GM18505 (cell line): ENCODE results near the gene VPS8.
"Not testable (repeated sequence)": the region's sequence is repeated elsewhere in the genome, so short reads cannot be mapped to it uniquely, and the experiment has no call there.

Source experiments
- ATAC-seq: cut with Tn5 transposase; IDR thresholded peaks from one replicate; pipeline ENCODE4 v1.9.1; 2021; ENCODE audit not compliant: unreplicated experiment
- POLR2A ChIP-seq: IDR thresholded peaks from 4 replicates; pipeline ENCODE4 v1.6.1; 2011; ENCODE audit warnings: borderline replicate concordance; ENCODE audit not compliant: insufficient read depth, insufficient read length; ENCODE audit errors: extremely low read depth

Gene VPS8

DNA sequence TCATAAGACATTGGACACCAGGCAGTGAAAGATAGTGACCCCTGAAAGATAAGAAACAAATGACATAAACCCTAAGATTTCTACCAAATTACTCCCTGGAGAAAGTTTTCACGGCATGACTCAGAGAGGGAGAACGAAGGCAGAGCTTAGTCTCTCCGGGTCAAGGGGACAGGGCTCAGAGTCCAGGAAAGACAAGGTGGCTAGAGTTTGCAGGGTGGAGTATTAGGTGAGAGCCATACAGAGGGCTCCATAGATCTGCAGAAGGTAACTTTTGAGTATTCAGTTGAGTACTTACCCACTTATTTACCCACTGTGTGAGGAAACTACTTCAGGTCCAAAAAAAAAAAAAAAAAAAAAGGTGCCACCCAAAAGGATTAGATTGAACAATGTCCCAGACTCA is 197.7 kb downstream of the VPS8 start:
- no peak for ATAC-seq
- no peak for TF ChIP-seq POLR2A

DNA sequence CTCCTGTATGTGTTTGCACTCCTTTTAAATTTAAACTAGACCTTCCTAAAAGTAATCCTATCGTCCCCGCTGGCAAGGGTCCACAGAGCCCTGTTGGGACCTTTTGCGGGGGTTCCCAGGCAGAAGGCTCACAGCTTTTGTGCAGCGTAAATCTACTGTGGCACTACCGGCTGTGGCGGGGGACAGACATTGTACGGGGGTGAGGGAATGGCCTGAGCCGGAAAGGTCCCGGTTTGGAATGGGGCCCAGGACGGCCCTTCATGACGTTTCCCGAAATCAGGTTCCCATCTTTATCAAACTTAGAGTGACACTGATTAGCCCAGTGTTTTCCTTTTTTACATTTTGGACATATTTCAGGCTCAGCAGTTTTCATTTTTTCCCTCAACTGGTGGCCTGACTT is 205.6 kb downstream of the VPS8 start:
- ATAC-seq: not testable (repeated sequence)

DNA sequence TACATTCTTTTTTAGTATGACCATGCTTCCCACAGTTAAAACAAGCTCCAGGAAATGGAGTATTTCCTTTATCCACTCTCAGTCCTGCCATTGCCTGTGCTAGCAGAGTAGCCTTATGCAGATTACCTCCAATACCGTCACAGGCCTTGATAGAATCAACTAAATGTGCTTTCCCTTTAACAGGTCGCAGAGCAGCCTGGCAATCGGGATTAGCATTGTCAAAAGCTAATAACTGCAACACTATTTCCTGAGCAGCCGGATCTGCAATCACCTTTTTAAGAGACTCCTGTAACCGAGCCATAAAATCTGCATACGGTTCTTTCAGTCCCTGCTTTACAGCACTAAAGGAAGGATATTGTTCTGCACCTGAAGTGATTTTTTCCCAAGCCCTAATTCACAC is 206.0 kb downstream of the VPS8 start:
- ATAC-seq: not testable (repeated sequence)

DNA sequence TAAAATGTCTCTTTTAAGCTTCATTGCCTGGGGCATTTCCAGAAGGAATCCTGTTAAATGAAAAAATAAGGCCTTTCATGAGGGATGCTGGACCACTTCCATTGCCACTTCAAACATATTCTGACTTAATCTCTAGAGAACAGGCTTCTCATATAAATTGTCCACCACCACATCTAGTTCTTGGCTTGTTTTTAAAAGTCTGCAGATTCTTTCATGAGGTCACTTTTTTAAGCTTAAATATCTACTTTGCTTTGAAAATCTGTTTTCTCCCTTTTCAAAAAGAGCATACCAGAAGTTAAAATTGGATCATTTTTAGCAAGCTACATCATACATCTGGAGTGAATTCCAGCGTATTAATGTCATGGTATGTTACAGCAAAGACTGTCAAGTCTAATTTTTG is 209.3 kb downstream of the VPS8 start:
- no peak for TF ChIP-seq POLR2A

DNA sequence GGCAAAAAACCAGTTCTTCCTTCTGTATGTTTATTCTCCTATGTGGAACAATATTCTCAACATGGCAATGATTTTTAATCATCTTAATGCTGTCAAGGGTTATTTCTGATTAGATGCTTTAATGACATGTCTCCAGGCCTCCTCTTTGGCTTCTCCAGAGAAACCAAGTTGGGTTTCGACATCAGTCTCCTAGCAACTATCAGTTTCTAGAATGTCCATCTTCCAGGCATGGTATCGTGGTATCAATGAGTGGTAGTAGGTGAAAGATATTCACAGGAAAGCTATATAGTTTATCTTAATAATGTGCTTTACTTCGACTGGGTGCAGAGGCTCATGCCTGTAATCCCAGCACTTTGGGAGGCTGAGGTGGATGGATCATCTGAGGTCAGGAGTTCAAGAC is 212.4 kb downstream of the VPS8 start:
- no peak for ATAC-seq
- TF ChIP-seq POLR2A: no peak

More for the DNA sequence above, 209.3 kb downstream of the VPS8 start:
- no peak for ATAC-seq

DNA sequence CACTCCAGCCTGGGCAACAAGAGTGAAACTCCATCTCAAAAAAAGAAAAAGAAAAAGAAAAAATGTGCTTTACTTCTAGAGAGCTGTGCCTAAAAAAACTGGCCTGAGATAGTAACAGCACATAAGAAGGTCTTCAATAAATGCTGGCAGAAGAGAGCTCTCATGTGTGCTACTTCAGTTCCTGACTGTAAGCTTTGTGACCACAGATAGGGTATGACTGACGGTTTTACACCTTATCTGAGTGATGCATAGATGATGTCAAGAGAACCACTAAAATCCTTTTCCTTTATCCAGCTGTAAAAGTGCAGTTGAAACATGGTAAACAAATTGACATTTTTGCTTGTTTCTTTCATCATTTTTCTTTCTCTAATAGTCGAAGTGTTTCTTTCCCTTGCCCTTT is 213.0 kb downstream of the VPS8 start:
- ATAC-seq: no peak

DNA sequence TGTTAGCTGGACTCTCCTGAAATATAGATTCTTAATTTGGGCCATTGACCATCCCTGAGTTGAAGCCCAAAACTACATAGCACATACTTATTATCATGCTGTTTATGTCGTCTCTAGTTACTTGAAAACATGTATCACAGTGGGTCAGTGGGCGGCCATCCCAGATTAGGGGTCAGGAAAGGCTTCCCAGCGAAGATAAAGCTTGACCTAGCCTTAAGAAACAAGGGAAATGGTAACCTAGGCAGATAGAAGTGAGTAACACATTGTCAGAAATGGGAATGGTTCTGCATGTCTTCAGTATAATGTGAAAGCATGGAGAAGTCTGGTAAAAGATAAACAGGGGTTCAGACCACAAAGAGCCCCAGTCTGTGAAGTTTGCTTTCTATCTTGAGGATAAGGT is 216.2 kb downstream of the VPS8 start:
- no peak for TF ChIP-seq POLR2A
- no peak for ATAC-seq

More for the DNA sequence above, 213.0 kb downstream of the VPS8 start:
- TF ChIP-seq POLR2A: no peak

DNA sequence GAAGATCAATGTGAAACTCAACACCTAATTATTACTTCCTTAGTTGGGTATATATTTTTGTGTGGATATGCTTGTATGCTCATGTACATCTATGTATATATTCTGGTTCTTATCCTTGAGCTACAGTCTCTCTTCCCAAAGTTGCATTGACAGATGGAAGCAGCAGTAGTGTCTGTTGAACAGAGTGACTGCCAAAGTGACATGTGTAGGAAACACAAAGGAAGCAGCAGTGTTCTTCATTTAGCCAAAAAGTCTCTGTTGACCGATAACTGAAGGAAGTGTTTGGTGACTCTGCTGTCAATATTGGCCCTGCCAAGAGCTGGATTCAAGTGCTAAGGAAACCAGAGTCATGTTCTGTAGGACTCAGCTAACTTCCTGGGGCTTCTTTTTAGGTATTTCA is 217.1 kb downstream of the VPS8 start:
- no peak for ATAC-seq
- no peak for TF ChIP-seq POLR2A

DNA sequence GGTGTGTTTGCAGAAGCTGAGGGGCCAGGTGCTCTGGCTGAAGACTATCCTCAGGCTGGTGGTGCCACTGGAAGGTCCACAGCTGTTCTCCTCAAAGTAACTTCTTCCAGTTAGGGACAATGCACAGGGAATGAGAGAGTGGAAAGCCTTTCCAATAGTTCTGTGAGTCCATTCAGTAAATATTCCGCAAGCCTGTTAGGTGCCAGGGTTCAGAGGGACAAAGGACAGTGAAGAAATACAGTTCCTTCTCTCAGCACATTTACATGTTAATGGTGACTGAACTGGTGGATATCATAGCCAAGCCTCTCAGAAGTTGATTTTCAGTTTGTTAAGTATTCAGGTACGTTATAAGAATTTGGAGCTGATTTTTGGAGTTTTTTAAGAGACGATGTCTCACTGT is 218.4 kb downstream of the VPS8 start:
- no peak for TF ChIP-seq POLR2A

DNA sequence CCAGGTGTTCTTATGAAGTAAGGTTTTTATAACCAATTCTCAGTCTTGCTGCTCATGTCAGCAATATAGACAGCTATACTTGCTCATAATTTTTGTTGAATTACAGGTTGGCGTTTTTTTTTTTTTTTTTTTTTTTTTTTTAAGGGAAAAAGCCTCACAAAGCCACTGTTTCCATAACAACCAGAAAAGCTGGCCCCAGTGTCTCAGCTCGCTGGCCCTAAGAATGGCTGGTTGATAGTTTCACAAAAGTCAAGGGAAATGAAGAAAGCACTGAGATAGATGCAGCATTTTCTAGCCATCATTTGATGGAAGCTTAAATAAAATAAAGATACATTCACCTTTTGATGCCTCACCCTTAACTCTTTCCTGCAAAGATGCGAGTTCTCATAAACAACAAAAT is 219.0 kb downstream of the VPS8 start:
- TF ChIP-seq POLR2A: no peak
- ATAC-seq: no peak

More for the DNA sequence above, 218.4 kb downstream of the VPS8 start:
- ATAC-seq: no peak

DNA sequence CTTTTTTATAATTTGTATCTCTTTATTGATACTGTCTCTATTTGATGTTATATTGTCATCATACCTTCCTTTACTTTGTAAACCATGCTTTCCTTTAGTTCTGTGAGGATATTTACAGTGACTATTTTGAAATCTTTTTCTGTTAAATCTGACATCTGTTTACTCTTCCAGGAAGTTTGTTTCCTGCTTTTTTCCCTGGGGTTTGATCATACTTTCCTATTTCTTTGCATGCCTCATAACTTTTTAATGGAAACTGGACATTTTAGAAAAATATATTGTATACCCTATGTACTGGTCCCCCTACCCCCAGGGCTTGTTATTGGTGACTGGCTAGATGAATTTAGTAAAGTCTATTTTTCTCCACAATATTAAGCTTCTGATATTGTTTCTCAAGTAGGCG is 225.8 kb downstream of the VPS8 start:
- no peak for ATAC-seq
- no peak for TF ChIP-seq POLR2A

DNA sequence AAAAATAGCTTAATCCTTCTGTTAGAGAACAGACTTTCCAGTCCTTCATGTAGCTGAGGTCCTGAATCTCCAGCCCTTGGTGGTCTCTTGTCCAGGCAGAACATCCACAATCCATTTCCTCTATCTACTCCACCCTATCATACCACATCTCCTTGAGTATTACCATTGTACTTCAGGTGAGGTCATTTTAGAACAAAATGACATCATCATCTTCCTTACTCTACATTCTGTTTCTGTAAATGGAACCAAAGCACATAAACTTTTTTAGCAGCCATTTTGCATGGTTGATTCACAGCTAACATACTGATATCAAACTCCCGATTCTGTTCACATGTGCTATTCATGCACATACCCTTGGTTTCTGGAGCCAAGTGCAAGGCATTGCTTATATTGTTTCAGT is 228.5 kb downstream of the VPS8 start:
- ATAC-seq: no peak
- no peak for TF ChIP-seq POLR2A

DNA sequence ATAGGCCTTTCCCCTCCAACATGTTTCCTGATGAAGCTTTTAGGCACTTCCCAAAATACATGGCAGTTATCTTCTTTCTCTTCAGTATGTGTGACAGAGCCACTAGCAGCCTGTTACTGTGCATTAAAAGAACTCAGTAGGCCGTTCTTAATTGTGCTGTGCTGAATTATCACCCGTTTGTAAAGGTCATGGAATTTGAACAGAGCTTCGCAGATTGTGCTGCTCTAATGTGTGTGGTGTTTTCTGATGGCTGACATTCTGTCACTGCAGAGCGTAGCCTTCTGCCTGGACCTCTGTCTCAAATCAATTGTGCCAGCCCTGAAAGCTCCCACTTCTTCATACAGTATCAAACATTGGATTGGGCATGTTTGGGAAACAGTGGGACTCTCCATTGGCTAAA is 229.6 kb downstream of the VPS8 start:
- ATAC-seq: no peak
- TF ChIP-seq POLR2A: no peak

DNA sequence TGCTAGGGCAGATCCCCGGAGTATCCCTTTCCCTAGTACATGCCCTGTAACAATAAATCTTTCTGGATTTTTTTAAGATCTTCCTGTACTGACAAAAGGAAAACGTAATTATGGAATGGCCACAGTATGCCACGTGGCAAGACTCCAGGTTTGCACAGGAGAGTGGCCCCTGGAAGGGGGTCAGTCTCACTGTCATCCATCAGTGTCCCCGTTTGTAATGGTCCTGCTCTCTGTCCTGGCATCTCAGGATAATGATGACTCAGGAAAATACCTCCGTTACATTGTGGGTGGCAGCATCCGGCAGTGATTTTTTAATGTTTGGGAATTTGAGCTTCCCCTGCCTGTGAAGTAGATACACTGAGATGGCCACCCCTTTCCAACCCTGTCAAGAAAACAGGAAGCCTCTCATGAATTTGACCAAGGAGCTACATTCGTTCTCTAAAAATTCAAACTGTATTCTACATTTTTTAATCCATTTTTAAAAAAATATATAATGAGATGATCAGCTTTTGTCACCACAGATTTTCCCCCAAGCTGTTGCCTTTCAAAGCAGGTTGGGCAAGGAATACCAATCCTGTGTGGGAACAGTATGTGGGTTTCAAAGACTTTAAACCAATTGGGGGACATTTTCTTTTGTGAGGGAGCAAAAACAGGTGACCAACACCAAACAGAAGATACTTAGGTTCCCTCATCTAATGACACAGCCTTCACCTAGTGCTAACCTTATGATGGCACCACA is 230.5 kb downstream of the VPS8 start:
- ATAC-seq: no peak
- no peak for TF ChIP-seq POLR2A

DNA sequence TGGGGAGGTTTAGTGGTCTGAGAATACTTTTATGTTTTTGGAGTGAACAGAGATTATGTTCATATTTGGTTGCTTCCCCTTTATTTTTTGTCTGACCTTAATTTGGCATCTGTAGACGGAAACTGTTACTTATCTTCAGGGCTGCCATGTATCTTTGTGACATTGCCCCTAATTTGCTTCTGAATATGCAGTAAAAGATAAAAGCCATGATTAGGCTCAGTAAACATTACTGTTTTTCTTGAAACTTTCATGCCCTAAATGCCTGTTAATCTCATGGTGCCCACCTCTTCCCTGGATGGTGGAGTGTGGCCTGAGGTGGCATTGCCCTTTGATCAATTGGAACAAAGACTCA is 234.2 kb downstream of the VPS8 start:
- no peak for TF ChIP-seq POLR2A
- no peak for ATAC-seq

DNA sequence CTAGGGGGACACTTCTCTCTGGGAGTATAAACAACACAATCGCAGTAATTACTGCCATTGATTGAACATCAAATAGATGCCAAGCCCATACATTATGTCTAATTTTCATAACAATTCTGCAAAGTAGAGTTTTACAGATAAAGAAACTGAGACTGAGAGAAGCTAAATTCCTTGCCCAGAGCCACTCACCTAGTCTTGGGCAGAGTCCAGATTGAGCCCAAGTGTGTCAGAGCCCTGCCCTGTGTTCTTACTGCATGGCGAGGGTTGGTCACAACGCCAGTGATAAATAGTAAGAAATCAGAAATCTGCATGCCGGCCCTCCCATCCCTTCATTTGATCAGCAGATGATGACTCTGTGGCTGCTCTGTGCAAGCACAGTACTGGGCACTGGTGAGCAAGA is 234.6 kb downstream of the VPS8 start:
- no peak for TF ChIP-seq POLR2A
- ATAC-seq: no peak

DNA sequence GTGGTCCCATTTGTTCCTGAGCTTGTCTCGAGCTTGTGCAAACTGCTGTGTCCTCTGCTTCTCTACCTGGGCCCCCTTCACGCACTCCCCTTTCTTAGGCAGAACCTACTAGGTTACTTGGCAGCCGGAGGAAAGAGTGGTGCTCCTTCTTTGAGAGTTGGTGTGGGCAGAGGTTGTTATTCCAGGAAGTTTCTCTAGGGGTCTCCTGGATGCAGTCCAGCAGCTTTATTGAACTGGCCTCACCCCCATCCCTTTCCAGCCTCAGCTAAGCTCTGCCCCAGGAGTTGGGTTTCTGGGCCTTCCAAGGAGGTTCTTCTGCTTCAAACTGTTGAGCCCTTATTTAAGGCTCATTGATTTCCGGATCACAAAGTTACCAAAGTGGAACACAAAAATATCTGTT is 237.7 kb downstream of the VPS8 start:
- ATAC-seq: no peak
- no peak for TF ChIP-seq POLR2A
